DMS79 treated with DMSO at 0.1 percent for 48 hours (cell line): ENCODE results near the gene MRC2.

ENCODE experiments used
- DNase-seq: peaks from one replicate; lab custom pipeline; 2025; lab: John Stamatoyannopoulos, UW

MRC2 gene

GRCh38 chr17:62631936-62632924 is 4.8 kb downstream of the MRC2 start:
- no peak for DNase-seq

GRCh38 chr17:62637809-62638208 is 10.3 kb downstream of the MRC2 start:
- DNase-seq: no peak

GRCh38 chr17:62641153-62641552 is 13.7 kb downstream of the MRC2 start:
- DNase-seq: no peak

GRCh38 chr17:62641951-62642350 is 14.5 kb downstream of the MRC2 start:
- no peak for DNase-seq

- no peak for DNase-seq
Measured at GRCh38 chr17:62643496-62643895, 16.0 kb downstream of the MRC2 start.

- no peak for DNase-seq
Measured at GRCh38 chr17:62644487-62645173, 17.2 kb downstream of the MRC2 start.

GRCh38 chr17:62648251-62648955 is 20.9 kb downstream of the MRC2 start:
- no peak for DNase-seq

- no peak for DNase-seq
Measured at GRCh38 chr17:62648956-62649294, 21.5 kb downstream of the MRC2 start.

- DNase-seq: no peak
Measured at GRCh38 chr17:62649570-62649969, 22.1 kb downstream of the MRC2 start.

- DNase-seq: no peak
Measured at GRCh38 chr17:62650587-62650986, 23.1 kb downstream of the MRC2 start.

- DNase-seq: peak; percentile 32
Measured at GRCh38 chr17:62652251-62653001, 25.0 kb downstream of the MRC2 start.

GRCh38 chr17:62653002-62653825 is 25.7 kb downstream of the MRC2 start:
- DNase-seq: peak; percentile 48

- no peak for DNase-seq
Measured at GRCh38 chr17:62653826-62654761, 26.6 kb downstream of the MRC2 start.

GRCh38 chr17:62655656-62656055 is 28.2 kb downstream of the MRC2 start:
- no peak for DNase-seq

- no peak for DNase-seq
Measured at GRCh38 chr17:62656446-62656845, 29.0 kb downstream of the MRC2 start.

GRCh38 chr17:62657145-62657665 is 29.7 kb downstream of the MRC2 start:
- DNase-seq: no peak

GRCh38 chr17:62657690-62658089 is 30.2 kb downstream of the MRC2 start:
- no peak for DNase-seq

GRCh38 chr17:62658136-62658920 is 30.9 kb downstream of the MRC2 start:
- no peak for DNase-seq

GRCh38 chr17:62660629-62661118 is 33.2 kb downstream of the MRC2 start:
- no peak for DNase-seq
